ENCODE measurements around the gene PPP1R12B.

PPP1R12B gene, protein sequence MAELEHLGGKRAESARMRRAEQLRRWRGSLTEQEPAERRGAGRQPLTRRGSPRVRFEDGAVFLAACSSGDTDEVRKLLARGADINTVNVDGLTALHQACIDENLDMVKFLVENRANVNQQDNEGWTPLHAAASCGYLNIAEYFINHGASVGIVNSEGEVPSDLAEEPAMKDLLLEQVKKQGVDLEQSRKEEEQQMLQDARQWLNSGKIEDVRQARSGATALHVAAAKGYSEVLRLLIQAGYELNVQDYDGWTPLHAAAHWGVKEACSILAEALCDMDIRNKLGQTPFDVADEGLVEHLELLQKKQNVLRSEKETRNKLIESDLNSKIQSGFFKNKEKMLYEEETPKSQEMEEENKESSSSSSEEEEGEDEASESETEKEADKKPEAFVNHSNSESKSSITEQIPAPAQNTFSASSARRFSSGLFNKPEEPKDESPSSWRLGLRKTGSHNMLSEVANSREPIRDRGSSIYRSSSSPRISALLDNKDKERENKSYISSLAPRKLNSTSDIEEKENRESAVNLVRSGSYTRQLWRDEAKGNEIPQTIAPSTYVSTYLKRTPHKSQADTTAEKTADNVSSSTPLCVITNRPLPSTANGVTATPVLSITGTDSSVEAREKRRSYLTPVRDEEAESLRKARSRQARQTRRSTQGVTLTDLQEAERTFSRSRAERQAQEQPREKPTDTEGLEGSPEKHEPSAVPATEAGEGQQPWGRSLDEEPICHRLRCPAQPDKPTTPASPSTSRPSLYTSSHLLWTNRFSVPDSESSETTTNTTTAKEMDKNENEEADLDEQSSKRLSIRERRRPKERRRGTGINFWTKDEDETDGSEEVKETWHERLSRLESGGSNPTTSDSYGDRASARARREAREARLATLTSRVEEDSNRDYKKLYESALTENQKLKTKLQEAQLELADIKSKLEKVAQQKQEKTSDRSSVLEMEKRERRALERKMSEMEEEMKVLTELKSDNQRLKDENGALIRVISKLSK
- long read RNA-seq, donor 1, partial matches to known transcripts: 120 of 120 reads
- long read RNA-seq, donor 1, other reads (novel, unspliced or antisense): 0 of 120 reads
- long read RNA-seq, donor 2, partial matches to known transcripts: 0 of 1 reads
- long read RNA-seq, donor 2, other reads (novel, unspliced or antisense): 0 of 1 reads
- long read RNA-seq, donor 3: 0 reads
- long read RNA-seq, donor 4, partial matches to known transcripts: 53 of 56 reads
- long read RNA-seq, donor 4, other reads (novel, unspliced or antisense): 0 of 56 reads
- long read RNA-seq, donor 5: 0 reads
- long read RNA-seq, donor 6, partial matches to known transcripts: 0 of 1 reads
- long read RNA-seq, donor 6, other reads (novel, unspliced or antisense): 0 of 1 reads
- long read RNA-seq, donor 7, partial matches to known transcripts: 5 of 6 reads
- long read RNA-seq, donor 7, other reads (novel, unspliced or antisense): 0 of 6 reads
- long read RNA-seq, donor 8: 0 reads

DNA sequence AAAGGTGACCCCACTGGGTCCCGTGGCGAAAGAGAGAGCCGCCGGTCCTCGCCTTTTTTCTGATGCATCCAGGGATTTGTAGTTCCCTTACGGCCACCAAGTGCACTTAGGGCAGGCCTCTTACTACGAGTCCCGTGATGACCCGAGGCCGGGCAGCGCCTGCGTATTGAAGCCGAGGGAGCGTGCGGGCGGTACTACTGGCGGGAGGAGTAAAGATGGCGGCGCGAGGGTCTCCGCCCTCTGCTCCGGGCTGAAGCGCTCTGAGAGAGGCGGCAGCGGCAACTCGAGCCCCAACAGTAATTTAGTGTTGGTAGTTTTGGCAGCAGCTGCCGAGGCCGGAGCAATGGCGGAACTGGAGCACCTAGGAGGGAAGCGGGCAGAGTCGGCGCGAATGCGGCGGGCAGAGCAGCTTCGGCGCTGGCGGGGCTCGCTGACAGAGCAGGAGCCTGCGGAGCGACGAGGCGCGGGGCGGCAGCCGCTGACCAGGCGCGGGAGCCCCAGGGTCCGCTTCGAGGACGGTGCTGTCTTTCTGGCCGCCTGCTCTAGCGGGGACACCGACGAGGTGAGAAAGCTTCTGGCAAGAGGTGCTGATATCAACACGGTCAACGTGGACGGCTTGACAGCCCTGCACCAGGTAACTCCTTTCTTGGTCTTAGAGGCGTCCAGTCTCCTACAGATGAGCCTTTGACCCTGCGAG lies at the start of gene PPP1R12B:
PPP1R12B (plus strand) TSS at position 191 of the 697 bp plus-strand sequence; CDS start at position 344, 153 bp downstream.
- DNase-seq: peak; percentile 95

DNA sequence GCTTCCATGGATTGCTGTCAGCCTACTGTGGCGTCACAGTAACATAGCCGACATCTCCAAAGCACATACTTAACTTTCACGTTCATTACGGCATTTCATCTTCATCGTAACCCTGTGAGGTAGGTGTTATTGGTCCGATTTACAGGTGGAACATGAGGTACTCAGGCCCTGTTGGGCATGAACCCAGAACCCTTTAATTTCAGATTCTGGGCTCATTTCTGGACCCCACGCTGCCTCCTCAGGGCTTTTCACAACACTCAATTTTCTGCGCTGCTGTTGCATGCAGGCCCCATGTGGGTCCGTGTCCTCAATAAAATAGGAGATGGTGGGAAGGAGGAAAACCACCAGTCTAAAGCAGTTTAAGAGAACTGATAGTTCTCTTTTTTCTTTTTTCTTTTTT lies 46.3 kb upstream of the PPP1R12B start:
- no peak for DNase-seq

DNA sequence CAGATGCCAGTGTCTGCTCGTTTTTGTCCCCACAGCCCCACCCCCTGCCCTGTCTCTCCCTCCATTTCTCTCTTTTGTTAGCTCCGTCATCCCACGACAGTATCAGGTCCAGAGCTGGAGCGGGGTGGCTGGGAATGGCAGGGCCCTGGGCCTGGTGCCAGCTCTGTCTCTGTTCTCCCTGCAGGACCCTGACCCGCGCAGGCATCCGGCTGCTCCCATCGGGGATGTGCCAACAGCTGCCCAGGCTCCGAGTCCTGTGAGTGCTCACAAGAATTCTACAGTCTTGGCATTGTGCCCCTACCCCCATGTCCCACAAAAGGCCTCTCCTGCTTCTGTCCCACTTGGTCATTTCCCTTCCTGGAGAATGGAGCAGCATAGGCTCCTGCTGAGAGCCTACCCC lies 44.1 kb upstream of the PPP1R12B start:
- no peak for DNase-seq

DNA sequence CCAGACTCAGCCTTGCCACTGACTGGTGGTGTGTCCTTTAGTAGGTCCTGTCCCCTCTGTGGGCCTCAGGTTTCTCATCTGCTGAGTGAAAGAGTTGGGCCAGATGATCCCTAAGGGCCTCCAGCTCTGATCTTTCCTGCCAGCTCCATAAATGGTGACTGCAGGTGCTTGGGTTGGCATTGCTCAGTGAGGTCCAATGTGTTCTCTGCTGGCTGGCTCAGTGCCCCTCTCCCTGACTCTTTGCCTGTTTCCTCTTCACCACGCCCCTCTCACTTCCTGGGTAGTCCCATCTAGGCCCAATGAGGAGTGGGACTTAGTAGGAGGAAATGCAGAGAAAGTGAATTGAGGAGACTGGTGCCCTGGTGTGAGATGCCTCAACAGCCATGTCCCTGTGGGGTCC lies 43.3 kb upstream of the PPP1R12B start:
- no peak for DNase-seq

DNA sequence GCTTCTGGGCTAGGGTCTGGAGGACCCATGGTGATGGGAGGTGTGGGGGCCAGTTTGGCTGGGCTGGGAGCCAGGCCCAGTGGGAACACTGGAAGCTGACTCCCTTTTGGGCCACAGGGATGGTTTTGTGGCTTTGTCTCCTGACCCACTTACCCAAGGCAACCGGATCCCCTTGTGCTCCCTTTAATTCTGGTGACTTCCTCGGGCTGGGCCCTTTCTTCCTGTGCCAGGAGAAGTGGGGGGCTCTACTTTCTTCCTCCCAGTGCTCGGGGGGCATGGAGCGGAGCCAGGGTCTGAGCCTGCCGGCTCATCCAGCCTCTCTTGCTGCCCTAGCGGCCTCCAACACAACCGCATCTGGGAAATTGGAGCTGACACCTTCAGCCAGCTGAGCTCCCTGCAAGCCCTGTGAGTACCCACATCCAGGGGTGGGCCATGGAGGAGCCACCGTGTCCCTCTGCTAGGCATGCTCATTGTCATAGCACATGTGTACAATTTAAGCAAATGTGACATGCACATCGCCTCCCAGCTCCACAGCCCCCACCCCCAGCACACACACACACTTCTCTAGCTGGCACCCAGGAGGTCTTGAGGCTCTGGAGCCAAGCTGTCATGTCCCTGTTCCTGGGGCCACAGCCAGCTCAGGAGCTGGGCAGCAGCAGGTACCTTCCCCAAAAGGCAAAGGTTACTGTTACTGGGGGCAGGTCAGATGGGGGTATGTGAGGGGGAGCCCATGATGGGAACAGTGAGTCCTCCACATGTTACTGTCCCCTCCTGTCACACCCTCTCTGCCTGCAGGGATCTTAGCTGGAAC lies 41.8 kb upstream of the PPP1R12B start:
- no peak for DNase-seq

DNA sequence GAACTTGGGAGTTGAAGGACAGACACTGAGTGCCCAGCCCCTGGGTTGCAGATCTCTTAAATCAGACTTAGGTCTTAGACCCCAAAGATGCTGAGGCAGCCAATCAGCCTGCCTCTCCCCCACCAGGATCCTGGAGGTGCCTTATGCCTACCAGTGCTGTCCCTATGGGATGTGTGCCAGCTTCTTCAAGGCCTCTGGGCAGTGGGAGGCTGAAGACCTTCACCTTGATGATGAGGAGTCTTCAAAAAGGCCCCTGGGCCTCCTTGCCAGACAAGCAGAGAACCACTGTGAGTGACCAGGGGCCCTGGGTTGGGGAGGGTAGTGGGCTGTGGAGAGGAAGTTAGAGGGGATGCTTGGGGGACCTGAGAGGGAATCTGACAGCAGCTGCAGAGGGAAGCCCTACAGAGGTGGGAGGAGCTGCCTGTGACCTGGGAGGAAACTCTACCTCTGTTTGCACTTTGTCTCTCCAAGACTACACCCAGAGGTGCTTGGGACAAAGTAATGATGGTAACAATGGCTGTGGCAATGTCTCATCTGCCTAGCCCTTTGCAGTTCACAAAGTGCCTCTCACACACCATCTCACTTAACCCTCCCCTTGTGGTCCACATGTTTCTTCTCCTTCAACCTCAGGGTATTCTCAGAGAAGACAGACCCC lies 38.3 kb upstream of the PPP1R12B start:
- DNase-seq: no peak

DNA sequence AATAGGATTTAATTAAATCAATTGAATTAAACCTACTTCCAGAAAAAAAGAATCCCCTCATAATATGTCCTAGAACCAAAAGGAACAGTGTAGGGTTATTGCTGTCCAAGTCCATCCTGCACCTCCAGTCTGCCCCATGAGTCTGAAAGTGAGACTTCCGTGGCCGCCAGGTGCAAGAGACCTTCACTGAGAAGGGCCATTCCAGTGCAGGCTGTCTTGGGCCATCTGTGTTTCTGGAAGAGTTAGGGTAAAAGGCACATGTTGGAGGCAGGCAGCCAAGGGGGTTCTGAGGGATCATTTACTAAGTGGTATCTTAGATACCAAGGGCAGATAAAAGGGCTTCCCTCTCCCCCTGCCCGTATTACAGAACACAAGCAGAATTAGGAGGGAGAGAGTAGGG lies 37.8 kb upstream of the PPP1R12B start:
- DNase-seq: no peak

DNA sequence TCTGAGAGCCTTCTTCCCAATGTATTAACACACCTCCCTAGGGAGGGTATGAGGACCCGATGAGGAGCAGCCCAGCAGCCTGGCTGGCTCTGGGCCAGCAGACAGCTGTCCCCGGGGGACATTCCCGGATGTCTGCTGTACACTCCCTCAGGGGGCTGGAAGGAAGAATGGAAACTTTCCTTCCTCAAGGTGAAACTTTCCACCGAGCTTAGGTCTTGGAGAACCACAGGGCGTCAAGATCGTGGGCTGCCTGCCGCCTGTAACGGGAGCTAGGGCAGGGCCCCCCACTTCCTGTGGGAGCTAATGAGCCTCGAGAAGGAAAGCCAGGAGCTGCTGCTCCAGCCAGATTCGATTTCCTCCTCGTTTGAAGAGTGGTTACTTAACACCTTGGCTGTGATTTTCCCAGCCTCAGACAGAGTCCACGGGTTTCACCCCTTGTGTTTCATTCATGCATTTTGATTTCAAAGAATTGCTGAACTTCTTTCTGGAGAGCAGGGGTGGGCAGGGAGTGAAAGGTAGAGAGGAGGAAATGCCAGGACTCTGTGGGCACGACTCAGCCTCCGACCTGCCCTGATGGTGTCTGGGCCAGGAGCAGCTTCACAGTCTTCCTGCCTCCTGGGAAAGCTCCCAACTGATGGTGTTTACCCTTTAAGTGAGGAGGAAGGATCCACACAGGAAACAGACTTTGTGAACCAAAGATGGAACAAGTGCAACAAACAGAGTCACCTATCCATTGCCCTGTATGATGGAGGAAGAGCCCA lies 36.4 kb upstream of the PPP1R12B start:
- DNase-seq: peak; percentile 33

DNA sequence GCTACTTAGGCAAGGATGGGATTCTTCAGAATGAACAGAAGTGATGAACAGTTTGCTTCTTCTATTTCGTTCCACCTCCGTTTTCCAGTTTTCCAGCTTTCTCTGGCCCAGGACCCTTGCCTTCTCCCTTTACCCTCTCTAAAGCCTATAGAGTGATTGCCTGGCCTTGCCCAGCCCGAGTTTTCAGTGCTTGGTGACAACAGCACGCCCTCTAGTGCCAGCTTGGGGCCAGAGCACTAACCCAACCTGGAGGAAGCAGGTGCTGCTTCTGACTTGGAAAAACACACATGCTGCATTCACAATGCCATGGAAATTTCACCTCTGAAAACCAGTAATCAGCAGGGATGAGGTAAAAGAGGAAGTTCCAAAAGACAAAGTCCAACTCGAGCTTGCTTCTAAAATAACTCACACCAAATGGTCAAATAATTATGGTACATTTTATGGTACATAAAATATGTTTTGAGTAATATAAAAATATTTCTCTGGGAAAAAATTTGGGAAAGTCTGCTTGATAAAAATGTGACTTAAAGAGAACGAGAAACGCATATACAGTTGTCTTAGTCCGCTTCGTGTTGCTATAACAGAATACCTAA lies 32.8 kb upstream of the PPP1R12B start:
- DNase-seq: peak; percentile 58

DNA sequence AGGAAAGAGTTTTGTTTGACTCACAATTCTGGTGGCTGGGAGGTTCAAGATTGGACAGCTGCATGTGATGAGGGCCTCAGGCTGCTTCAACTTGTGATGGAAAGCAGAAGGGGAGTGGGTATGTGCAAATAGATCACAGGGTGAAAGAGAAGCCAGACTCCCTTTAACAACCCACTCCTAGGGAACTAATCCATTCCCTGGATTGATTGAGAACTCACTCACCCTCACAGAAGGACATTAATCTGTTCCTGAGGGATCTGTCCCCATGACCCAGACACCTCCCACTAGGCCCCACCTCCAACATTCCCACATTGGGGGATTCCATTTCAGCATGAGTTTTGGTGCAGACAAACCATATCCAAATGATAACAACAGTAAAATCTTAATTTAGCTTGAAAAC lies 32.3 kb upstream of the PPP1R12B start:
- no peak for DNase-seq

DNA sequence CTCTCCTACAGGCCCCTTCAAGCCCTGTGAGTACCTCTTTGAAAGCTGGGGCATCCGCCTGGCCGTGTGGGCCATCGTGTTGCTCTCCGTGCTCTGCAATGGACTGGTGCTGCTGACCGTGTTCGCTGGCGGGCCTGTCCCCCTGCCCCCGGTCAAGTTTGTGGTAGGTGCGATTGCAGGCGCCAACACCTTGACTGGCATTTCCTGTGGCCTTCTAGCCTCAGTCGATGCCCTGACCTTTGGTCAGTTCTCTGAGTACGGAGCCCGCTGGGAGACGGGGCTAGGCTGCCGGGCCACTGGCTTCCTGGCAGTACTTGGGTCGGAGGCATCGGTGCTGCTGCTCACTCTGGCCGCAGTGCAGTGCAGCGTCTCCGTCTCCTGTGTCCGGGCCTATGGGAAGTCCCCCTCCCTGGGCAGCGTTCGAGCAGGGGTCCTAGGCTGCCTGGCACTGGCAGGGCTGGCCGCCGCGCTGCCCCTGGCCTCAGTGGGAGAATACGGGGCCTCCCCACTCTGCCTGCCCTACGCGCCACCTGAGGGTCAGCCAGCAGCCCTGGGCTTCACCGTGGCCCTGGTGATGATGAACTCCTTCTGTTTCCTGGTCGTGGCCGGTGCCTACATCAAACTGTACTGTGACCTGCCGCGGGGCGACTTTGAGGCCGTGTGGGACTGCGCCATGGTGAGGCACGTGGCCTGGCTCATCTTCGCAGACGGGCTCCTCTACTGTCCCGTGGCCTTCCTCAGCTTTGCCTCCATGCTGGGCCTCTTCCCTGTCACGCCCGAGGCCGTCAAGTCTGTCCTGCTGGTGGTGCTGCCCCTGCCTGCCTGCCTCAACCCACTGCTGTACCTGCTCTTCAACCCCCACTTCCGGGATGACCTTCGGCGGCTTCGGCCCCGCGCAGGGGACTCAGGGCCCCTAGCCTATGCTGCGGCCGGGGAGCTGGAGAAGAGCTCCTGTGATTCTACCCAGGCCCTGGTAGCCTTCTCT lies 30.3 kb upstream of the PPP1R12B start:
- DNase-seq: no peak

DNA sequence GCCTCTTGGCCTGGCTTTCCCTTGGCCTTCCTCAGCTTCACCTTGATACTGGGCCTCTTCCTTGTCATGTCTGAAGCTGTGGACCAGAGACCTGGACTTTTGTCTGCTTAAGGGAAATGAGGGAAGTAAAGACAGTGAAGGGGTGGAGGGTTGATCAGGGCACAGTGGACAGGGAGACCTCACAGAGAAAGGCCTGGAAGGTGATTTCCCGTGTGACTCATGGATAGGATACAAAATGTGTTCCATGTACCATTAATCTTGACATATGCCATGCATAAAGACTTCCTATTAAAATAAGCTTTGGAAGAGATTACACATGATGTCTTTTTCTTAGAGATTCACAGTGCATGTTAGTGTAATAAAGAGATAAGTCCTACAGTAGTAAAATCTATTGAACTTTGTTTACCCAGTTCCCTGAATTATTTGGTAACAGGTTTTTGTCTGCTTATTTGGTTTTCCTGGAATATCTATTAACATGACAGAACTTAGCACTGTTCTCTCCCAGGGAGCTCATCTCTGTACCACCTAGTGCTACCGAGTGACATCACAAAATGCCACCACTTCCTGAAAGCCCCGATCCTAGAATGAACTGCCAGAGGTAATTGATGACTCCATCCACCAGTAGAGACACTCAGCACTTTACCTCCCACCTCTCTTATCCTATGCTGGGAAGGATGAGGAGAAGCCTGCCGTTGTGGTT lies 29.0 kb upstream of the PPP1R12B start:
- DNase-seq: no peak

DNA sequence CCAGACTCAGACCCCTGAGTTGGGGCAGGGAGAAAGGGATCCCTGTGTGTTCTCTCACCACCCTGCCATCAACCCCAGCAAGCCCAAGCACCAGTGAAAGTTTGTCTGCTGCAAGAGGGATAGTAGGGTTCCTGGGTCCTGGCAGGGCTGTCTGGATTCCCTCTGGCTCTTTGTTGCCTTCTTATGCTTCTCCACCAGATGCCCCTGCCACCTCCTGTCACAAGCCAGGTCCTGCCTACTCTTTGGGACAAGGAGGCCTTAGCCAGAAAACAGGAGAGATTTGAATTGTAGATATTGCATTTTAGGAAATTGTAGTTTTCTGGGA lies 28.5 kb upstream of the PPP1R12B start:
- DNase-seq: no peak

DNA sequence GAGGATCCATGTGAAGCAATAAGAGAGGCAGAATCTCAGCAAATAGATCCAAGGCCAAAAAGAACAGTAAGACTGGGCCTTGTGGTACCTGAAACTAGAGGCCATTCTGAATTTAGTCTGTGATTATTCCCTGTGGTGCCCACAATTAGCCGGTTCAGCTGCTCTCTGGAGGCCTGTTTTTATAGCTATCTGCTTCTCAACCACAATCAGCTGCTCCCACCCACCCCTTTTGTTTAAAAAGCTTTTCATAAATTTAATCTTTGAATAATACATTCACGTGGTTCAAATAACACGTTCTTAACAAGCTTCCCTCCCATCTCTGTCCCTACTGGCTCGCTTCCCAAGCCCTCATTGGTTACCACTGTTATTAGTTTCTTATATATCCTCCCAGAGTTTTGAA lies 24.8 kb upstream of the PPP1R12B start:
- no peak for DNase-seq

DNA sequence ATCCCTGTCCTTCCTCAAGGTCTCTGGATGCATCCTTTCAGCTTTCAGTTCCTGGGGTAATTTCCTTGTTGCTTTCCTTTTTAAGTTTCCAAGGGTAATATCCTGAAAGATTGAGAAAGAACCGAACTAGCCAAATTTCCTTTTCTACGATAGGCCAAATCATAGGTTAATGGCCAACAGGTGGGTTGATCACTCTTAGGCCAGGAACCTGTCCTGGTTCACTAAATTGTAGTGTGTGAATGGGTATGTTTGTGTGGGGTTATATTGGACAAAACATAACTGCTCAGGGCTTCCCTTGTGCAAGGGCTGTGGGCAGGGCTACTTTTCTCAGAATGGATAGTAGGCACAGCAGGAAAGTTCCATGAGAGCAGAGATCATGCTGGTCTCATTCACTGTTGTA lies 23.9 kb upstream of the PPP1R12B start:
- DNase-seq: no peak

DNA sequence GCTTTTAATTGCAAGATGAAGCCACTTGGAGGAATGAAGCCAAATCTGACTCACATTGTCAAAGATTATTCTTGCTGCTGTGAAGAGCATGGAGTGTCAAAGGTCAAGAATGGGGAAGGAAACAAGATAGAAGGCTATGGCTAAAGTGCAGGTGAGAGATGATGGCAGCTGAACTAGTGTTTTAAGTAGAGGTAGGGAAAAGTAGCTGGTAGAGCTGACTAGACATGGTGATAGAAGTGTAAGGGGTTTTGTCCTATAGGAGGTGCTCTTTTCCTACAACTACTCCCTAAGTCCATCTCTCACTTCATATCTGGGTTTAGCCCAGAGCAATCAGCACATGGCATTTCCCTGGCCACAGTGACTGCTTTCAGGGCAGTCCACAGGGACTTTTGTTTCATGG lies 18.6 kb upstream of the PPP1R12B start:
- DNase-seq: no peak

DNA sequence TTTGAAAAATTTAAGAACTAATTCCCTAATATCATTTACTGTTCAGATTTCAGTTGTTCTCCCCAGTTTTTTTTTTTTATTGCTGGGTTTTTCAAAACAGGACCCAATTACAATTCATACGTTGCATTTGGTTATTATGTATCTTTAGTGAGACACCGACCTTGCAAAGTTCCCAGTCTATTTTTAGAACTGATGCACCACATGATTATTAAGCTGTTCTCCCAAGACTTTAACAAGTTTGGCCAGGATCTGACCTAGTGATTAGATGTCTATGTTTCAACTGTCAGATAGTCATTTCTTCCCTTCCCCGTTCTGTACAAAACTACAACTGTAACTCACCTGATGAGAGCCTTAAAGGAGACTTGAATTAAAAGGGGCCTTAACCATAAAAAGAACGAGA lies 14.6 kb upstream of the PPP1R12B start:
- DNase-seq: no peak

Measured in right kidney (tissue), 9 donors.